OCI-LY1 (cell line): ENCODE results near the gene LPA.
"Not testable (repeated sequence)": the region's sequence is repeated elsewhere in the genome, so short reads cannot be mapped to it uniquely, and the experiment has no call there.

Experiments
- CTCF ChIP-seq: fragments of 200-600 bp; sonication (generic), shearing (Covaris generic); IDR thresholded peaks from 2 replicates; pipeline ENCODE4 v1.5.1; 2017; ENCODE audit warnings: mild to moderate bottlenecking, antibody characterized with exemption, low read length, moderate library complexity, mixed read lengths
- EZH2 ChIP-seq: fragments of 200-600 bp; sonication (generic), shearing (Covaris generic); IDR thresholded peaks from 2 replicates; pipeline ENCODE4 v1.8.0; 2017; ENCODE audit warnings: borderline replicate concordance, mixed run types, mild to moderate bottlenecking, antibody characterized with exemption, low read length, moderate library complexity, mixed read lengths

GRCh38 chr6:160695025-160695424 is 30.9 kb upstream of the LPA start:
- not testable (repeated sequence) for TF ChIP-seq CTCF, EZH2
